22Rv1 (cell line): ENCODE data around the gene AADAT.

Experiments used
- H3K27ac ChIP-seq: fragments of 450-650 bp; 2 replicates; pipeline ENCODE4 v1.5.1; 2017
- ZFX ChIP-seq: fragments of 450-650 bp; IDR thresholded peaks from 2 replicates; pipeline ENCODE4 v1.6.1; 2017; ENCODE audit warnings: antibody characterized with exemption, borderline replicate concordance
- TF ChIP-seq, protein P1 (sequence below): fragments of 450-650 bp; IDR thresholded peaks from 2 replicates; pipeline ENCODE4 v1.5.1; 2017; ENCODE audit warnings: mild to moderate bottlenecking

Gene AADAT

DNA sequence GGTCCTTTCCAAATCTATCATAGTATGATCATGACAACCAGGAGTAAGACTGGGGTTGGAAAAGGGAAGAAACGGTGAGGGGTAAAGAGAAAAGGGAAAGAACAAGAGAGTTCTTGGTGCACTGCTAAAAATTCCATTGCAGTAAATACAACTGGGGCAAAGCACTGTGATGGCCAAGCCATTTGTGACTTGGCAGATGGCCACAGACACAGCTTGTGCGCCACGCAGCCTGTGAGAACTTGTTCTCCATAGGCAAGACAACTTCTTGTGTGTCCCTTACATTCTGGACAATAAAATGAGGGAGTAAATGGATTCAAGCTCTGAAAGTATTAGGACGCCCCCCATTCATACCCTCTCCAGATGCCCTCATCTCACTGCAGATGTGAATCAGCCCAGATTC, 74.5 kb downstream of the AADAT start:
- no peak overlapping the region for H3K27ac ChIP-seq
- TF ChIP-seq ZFX, result no peak
- TF ChIP-seq, protein P1, sequence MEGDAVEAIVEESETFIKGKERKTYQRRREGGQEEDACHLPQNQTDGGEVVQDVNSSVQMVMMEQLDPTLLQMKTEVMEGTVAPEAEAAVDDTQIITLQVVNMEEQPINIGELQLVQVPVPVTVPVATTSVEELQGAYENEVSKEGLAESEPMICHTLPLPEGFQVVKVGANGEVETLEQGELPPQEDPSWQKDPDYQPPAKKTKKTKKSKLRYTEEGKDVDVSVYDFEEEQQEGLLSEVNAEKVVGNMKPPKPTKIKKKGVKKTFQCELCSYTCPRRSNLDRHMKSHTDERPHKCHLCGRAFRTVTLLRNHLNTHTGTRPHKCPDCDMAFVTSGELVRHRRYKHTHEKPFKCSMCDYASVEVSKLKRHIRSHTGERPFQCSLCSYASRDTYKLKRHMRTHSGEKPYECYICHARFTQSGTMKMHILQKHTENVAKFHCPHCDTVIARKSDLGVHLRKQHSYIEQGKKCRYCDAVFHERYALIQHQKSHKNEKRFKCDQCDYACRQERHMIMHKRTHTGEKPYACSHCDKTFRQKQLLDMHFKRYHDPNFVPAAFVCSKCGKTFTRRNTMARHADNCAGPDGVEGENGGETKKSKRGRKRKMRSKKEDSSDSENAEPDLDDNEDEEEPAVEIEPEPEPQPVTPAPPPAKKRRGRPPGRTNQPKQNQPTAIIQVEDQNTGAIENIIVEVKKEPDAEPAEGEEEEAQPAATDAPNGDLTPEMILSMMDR, result no peak

DNA sequence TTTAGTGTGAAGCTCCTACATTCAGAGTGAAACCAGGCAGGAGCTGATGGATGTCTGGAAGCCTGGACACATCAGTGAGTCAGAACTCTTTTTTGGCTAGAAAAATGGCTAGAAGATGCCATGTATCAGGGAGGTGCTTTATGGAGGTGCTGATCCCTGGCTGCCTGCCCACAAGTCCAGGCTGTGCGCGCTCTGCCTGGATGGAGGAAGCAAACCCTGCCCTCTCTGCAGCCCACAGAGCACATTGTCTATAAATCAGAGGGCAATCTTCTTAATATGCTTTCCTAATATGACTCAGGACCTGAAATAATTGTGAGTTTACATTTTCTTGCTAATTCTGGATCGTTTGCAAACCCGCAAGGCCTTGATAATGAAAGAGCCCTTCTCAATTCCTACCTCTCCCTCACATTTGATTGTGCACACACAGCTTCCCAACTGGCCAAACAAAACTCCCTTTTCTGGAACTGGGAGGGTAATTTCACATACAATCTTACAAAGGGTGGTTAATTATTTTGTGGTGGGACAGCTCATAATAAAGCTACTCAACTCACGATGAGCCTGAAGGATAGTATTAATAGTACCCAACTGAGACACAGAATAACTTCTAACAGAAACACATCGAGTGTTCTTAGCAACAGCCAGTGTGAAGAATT, 75.3 kb downstream of the AADAT start:
- no peak overlapping the region for H3K27ac ChIP-seq
- TF ChIP-seq ZFX, result no peak
- TF ChIP-seq, protein P1, result no peak

DNA sequence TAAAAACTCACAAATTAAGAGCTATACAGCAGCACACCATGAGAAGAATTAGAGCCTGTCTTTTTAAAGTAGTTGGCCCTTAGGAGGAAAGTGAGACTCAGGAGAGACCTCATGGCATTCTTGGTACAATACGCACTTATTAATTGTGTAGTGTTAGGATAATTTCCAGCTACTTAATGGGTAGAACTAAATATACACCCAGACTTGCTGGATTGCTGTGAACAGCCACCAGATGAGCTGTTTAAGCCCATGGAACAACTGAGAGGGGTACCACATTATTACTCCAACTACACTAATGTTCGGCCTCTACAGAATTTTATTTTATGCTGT, 77.2 kb downstream of the AADAT start:
- H3K27ac ChIP-seq, result no peak overlapping the region
- TF ChIP-seq, protein P1, result no peak
- no peak for TF ChIP-seq ZFX

DNA sequence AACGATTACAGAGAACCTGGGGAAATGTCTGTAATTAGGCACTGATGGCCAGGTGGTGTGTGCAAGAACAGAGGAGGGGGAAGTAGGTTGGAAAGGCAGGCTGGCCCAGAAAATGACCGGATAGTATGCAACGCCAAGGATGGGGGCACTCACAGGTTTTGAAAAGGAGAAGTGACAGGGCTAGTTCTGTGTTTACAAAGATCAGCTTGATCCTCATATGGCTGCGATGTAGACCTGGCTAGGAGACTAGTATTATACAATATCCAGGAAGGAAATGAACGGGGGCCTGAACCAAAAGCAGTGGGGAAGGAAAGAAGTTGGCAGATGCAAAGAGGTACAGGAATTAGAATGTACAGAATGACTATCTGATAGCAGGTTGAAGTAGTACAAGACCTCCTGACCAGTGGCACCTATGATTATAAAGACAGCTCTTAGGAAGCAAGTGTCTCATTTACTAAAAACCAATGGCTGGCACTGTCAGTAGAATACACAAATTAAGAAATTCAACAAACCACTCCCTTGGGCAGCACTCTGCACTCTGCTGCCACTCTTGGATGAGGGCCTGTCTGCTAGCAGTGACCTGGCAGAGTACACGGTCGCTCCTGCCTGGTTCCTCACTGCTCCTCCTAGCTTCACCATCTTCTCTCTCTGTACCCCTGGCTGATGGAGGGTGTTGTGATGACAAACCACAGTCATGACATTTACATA, 77.7 kb downstream of the AADAT start:
- TF ChIP-seq ZFX, result no peak
- TF ChIP-seq, protein P1, result no peak
- no peak overlapping the region for H3K27ac ChIP-seq
